ENCODE measurements around the gene SMAD6.

DNA sequence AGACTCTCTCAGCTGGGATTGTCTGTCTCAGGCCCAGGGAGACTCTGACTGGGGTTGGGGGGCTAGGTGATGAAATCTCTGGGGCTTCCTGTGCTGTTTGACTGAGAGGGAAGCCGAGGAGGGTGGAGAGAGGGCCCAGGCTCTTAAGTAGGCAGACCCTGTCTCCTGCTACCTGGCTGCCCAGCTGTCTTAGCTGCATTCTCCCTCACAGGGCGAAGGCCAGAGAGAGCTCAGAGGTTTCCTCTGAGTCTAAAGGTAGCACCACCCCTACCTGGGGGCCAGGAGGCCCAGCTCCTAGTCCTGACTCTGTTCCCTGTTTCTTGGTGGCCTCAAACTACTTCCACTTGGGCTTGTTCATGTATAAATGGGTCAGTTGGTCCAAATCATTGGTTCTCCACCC is 24.4 kb downstream of the SMAD6 start:
- TF ChIP-seq, protein P1, sequence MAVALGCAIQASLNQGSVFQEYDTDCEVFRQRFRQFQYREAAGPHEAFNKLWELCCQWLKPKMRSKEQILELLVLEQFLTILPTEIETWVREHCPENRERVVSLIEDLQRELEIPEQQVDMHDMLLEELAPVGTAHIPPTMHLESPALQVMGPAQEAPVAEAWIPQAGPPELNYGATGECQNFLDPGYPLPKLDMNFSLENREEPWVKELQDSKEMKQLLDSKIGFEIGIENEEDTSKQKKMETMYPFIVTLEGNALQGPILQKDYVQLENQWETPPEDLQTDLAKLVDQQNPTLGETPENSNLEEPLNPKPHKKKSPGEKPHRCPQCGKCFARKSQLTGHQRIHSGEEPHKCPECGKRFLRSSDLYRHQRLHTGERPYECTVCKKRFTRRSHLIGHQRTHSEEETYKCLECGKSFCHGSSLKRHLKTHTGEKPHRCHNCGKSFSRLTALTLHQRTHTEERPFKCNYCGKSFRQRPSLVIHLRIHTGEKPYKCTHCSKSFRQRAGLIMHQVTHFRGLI (tag by site-specific recombination; IDR thresholded peaks at IDR 0.05): no peak
- TF ChIP-seq ZNF707 (tag by site-specific recombination; IDR thresholded peaks at IDR 0.05) (no peak), ZNF549 (tag by site-specific recombination; IDR thresholded peaks at IDR 0.05) (no peak), ZNF776 (tag by site-specific recombination; IDR thresholded peaks at IDR 0.05; ENCODE audit: borderline replicate concordance) (no peak), SP2 (tag by site-specific recombination; IDR thresholded peaks at IDR 0.05) (no peak), ZNF274 (IDR thresholded peaks at IDR 0.05; ENCODE audit: low read length) (no peak), ZNF274 (tag by site-specific recombination; IDR thresholded peaks at IDR 0.05; ENCODE audit: borderline replicate concordance) (no peak), OVOL3 (tag by site-specific recombination; IDR thresholded peaks at IDR 0.05) (no peak), KLF1 (tag by site-specific recombination; IDR thresholded peaks at IDR 0.05) (no peak), ZFP3 (tag by site-specific recombination; IDR thresholded peaks at IDR 0.05; ENCODE audit: low read depth) (no peak)
- TF ChIP-seq, protein P2, sequence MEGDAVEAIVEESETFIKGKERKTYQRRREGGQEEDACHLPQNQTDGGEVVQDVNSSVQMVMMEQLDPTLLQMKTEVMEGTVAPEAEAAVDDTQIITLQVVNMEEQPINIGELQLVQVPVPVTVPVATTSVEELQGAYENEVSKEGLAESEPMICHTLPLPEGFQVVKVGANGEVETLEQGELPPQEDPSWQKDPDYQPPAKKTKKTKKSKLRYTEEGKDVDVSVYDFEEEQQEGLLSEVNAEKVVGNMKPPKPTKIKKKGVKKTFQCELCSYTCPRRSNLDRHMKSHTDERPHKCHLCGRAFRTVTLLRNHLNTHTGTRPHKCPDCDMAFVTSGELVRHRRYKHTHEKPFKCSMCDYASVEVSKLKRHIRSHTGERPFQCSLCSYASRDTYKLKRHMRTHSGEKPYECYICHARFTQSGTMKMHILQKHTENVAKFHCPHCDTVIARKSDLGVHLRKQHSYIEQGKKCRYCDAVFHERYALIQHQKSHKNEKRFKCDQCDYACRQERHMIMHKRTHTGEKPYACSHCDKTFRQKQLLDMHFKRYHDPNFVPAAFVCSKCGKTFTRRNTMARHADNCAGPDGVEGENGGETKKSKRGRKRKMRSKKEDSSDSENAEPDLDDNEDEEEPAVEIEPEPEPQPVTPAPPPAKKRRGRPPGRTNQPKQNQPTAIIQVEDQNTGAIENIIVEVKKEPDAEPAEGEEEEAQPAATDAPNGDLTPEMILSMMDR (tag by site-specific recombination; IDR thresholded peaks at IDR 0.05): no peak
